KOPT-K1 (cell line): ENCODE measurements around the gene METTL15.

ENCODE experiments used
- H3K27ac ChIP-seq: fragments of 200-600 bp; sonication (generic); 2 replicates; pipeline ENCODE4 v1.5.1; 2016; ENCODE audit warnings: antibody characterized with exemption, mild to moderate bottlenecking, low read depth, low read length; ENCODE audit not compliant: poor library complexity, severe bottlenecking
- H3K36me3 ChIP-seq: fragments of 200-600 bp; sonication (generic); 2 replicates; pipeline ENCODE4 v1.5.1; 2017; ENCODE audit warnings: antibody characterized with exemption, mild to moderate bottlenecking, low read length, moderate library complexity; ENCODE audit not compliant: insufficient read depth
- H3K9me3 ChIP-seq: fragments of 200-600 bp; sonication (generic); 2 replicates; pipeline ENCODE4 v1.5.1; 2017; ENCODE audit warnings: antibody characterized with exemption, low read length, mild to moderate bottlenecking; ENCODE audit not compliant: insufficient read depth, poor library complexity, severe bottlenecking

The METTL15 gene

DNA sequence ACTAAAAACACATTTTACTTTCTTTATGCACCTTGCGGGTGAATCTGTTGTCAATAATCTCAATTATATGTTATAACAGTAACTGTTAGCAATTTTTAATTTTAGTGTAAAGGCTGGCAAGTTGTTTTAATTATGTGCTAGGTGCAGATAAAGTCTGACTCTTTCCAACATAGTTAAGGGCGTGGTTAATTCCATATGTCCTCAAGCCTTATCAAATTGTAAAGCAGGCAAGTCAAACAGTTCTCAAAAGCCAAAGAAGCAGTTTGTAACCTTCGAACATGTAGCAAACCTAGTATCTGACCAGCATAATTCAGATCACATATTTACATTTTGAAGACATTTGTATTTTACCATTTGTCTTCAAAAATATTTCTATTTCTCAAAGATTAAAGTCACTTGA, 29.2 kb downstream of the METTL15 start:
- peaks cover 85% of the 10 kb centered on the region for H3K9me3 ChIP-seq
- no peak overlapping the region for H3K27ac ChIP-seq
- peaks cover 38% of the 10 kb centered on the region for H3K36me3 ChIP-seq

DNA sequence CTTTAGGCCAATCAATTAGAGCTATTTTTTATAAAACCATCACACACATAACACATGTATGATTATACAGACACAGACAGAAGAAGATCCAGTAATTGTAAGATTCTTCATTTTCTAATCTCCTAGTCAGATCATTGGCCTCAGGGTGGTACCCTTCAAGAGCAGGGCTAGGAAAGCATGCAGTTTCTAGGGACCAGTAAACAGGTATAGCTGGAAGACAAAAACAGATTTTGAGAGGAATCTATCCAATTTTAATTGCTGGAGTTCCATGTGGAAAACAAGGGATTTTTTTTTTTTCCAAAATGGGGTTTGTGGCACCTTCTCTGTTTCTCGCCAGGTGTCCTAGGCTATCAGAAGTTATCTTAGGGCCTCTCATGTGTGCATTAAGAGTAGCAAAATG, 29.6 kb downstream of the METTL15 start:
- H3K36me3 ChIP-seq, result peaks cover 38% of the 10 kb centered on the region
- H3K27ac ChIP-seq, result no peak overlapping the region
- peaks cover 85% of the 10 kb centered on the region for H3K9me3 ChIP-seq

DNA sequence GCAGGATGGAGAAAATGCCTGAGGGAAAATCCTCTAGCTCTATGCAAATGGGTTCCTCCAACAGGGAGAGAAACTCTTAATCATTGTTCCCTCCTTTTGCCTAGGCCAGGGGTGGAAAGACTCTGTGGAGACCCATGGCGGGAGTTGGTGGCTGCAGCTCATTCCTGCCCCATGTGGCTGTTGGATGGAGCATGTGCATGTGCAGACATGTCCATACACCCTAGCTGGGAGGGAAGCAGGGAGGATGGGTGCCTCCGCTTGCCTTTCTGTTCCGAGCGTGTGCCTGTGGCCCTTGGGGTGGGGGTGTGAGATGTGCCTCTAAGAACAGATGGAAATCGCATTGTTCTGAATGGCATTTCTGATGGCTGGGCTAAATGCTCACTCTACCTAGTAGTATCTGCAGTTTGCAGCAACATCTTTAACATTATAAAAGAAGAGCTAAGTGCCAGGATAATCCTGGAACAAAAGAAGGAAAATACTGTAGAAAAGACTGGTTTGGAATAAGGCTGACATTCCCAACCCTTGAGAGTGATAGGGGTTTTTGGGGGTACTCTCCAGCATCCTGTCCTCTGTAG, 31.7 kb downstream of the METTL15 start:
- Histone ChIP-seq H3K27ac (no peak overlapping the region), H3K36me3 (peaks cover 23% of the 10 kb centered on the region), H3K9me3 (peaks cover 69% of the 10 kb centered on the region)

DNA sequence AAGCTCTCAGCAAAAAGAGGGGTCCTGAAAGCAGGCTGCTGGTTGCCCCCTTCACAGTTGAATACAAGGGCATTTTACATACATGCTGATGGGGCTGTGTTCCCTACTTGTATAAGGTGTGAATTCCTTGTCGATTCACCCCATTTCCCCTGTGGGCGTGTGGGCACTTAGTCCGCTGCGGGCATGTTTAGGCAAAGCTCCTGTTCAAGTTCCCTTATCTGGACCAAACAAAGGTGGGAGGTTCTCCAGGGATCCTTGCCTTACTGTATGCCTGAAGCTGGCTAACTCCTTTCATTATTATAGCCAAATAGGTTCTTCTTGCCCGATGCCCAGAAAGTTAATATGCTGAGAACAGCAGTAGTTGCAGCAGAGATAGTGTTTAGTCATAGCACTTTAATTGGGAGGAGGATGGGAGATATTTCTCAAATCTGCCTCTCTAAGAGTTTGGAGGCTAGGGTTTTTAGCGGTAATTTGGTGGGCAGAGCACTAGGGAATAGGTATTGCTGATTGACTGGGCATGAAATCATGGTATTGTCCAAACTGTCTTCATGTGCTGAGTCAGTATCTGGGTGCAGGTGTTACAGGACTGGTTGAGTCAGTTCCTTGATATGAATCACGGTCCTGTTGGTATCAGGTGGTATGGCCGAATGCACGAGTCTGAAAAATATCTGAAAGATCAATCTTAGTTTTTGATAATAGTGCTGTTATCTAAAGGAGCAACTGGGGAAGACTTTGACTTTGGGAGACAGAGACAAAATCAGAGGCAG, 32.7 kb downstream of the METTL15 start:
- H3K27ac ChIP-seq, result no peak overlapping the region
- peaks cover 59% of the 10 kb centered on the region for H3K9me3 ChIP-seq
- H3K36me3 ChIP-seq, result peaks cover 14% of the 10 kb centered on the region; the same call in 1 of the 2 replicates

DNA sequence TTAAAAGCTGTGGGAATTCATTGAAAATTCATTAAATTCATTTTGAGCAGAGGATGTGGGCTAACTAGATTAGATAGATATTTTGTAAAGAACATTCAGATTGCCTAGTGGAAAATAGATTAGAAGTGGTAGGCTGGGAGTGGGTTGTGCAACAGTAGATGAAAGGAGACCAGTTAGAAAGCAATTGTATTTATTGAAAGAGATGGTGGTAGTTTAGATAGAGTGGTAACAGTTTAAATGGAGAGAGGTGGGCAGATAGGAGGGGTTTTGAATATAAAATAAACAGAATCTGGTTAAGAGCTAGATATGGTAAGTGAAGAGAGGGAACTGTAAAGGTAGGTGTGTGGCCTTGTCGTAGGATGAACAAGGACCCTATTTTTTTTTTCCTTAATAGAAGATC, 34.5 kb downstream of the METTL15 start:
- Histone ChIP-seq H3K36me3 (peaks cover 10% of the 10 kb centered on the region; the same call in 1 of the 2 replicates), H3K27ac (no peak overlapping the region), H3K9me3 (peaks cover 41% of the 10 kb centered on the region)

DNA sequence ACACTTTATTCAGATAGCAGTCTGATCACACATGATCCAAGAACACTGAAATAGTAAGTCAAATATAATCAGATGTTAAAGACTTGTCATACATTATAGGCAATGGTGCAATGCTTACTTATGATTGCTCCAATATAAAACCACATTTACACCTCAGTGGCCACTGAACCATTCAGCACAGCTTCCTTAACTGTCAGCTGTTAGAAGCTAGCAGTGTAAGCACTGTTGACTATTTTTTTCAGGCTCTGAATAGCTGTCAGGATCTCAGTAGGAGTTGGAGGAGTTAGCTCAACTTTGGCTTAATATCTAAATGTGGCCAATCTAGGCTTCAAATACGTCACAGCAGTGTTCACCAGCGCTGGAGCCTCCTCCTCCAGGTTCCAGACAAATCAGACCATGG, 36.6 kb downstream of the METTL15 start:
- Histone ChIP-seq H3K27ac (no peak overlapping the region), H3K36me3 (no peaks in the 10 kb centered on the region), H3K9me3 (peaks cover 20% of the 10 kb centered on the region)

DNA sequence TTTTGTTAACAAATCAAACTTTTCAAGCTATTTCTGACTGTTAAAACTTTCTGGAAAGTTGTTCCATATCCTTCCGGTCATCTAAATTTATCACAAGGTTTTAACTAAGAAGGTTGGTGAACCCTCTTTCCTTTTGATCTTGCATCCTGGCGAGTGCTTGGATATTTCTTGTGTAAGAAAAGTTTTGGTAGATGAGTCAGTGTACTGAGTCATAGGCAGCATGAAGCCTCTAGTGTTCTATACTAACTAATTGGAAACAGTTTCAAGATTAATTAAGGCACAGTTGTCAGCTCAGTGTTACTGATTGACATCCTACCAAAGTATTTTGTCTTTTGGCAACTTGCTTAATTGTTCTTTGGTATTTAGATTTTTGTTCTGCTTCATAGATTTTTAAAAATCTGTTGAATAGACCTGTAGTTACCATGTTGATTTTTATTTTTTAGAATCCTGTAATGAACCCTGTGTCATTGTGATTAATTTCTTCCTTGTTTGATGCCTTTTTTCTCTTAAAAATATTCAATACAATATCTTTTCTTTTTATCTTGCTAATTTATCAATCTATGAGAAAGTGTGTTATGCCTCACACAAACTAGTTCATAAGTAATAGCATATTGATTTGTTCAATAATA, 38.0 kb downstream of the METTL15 start:
- Histone ChIP-seq H3K36me3 (no peaks in the 10 kb centered on the region), H3K27ac (no peak overlapping the region), H3K9me3 (peaks cover 6% of the 10 kb centered on the region)

DNA sequence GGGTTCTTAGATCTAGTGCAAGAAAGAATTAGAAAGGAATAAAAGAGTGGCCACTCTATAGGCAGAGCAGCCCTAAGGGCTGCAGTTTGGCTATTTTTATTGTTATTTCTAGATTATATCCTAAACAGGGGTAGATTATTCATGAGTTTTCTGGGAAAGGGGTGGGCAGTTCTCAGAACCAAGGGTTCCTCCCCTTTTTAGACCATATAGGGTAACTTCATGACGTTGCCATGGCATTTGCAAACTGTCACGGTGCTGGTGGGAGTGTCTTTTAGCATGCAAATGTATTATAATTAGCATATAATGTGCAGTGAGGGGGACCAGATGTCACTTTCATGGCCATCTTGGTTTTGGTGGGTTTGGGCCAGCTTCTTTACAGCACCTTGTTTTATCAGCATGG, 44.6 kb downstream of the METTL15 start:
- H3K9me3 ChIP-seq, result no peaks in the 10 kb centered on the region
- H3K27ac ChIP-seq, result no peak overlapping the region
- H3K36me3 ChIP-seq, result peaks cover 9% of the 10 kb centered on the region; the same call in 1 of the 2 replicates

DNA sequence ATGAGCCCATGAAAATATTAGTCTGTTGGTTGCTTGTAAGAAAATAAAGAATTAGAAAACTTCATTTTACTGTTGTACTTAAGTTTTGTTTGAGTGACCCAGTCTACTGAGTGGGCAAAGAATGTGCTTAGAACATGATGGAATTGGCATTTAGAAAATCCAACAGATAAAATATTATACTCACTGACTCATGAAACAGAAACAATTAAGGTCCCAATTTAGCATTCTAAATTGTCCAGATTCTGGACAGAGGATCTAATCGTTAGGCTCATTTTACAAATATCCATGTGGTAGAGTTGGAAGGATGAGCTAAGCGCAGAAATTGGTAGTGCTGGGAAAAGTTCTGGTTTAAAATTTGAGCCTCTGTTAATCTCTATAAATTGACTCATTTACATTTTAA, 45.4 kb downstream of the METTL15 start:
- H3K36me3 ChIP-seq, result peaks cover 17% of the 10 kb centered on the region
- H3K9me3 ChIP-seq, result no peaks in the 10 kb centered on the region
- H3K27ac ChIP-seq, result no peak overlapping the region

DNA sequence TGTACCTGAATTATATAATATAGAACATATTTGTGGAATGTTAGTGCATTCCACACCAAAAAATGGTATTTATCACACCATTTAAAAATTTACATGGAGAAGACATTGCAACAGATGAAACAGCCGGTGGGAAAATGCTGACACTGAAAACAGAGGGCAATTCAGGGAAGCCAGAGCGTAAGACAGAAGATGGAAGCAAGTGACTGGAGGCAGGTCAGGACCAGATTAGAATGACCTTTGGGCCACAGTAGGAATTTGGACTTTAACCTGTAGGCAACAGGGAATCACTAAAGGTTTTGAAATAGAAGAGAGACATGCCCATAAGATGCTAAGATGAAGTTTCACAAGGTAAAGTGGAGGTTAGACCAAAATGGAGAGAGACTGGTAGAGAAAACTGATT, 60.5 kb downstream of the METTL15 start:
- peaks cover 10% of the 10 kb centered on the region for H3K9me3 ChIP-seq
- no peaks in the 10 kb centered on the region; the same call in 1 of the 2 replicates for H3K36me3 ChIP-seq
- H3K27ac ChIP-seq, result no peak overlapping the region

DNA sequence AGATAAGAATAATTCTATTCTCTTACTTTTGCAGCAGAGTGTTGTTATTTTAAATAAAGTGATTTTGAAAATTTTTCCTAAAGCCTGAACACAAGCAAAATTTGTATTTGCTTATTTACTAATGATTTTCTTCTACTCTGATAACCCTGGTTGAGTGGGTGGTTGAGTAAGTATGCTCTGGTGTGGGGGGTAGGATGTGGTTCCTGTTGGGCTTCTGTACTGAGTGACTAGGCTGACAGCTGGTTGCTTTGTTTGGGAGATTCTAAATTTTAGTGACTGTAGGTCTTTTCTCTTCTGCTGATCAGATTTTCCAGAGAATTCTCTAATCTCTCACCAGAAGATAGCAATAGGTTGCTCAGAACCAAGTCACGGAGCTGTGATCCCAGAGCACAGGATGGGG, 61.6 kb downstream of the METTL15 start:
- Histone ChIP-seq H3K27ac (no peak overlapping the region), H3K36me3 (no peaks in the 10 kb centered on the region; the same call in 1 of the 2 replicates), H3K9me3 (peaks cover 13% of the 10 kb centered on the region)

DNA sequence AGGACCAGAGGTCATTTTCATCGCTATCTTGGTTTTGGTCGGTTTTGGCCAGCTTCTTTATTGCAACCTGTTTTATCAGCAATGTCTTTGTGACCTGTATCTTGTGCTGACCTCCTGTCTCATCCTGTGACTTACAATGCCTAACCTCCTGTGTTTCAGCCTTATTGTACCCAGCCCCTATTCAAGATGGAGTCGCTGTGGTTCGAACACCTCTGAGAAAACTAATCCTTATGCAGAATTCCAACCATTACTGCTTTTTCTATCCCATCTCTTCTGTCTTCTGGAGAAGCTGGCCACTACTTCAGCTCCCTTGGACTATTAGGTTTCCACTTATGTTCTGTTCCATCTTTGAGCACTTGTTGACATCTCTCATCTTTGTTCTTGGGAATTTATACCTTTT, 62.6 kb downstream of the METTL15 start:
- H3K27ac ChIP-seq, result no peak overlapping the region

DNA sequence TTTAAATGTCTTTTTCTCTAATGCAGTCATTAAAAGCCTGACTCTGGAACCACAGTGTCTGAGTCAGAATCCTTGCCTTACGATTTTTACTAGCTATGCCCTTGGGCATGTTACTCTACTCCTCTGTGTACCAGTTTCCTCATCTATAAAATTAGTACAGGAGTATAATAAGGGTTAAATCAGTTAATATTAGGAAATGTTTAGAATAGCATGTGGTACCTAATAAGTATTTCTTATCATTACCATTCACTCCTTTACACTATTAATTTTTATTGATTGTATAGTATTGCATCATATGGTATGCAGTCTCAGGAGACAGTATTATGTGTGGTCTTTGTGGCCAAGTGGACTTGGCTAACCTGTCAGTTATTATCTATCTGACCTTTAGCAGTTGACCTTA, 68.2 kb downstream of the METTL15 start:
- Histone ChIP-seq H3K9me3 (peaks cover 5% of the 10 kb centered on the region), H3K36me3 (no peaks in the 10 kb centered on the region; the same call in 1 of the 2 replicates), H3K27ac (no peak overlapping the region)

More for the DNA sequence above, 62.6 kb downstream of the METTL15 start:
- Histone ChIP-seq H3K36me3 (no peaks in the 10 kb centered on the region; the same call in 1 of the 2 replicates), H3K9me3 (peaks cover 11% of the 10 kb centered on the region)

DNA sequence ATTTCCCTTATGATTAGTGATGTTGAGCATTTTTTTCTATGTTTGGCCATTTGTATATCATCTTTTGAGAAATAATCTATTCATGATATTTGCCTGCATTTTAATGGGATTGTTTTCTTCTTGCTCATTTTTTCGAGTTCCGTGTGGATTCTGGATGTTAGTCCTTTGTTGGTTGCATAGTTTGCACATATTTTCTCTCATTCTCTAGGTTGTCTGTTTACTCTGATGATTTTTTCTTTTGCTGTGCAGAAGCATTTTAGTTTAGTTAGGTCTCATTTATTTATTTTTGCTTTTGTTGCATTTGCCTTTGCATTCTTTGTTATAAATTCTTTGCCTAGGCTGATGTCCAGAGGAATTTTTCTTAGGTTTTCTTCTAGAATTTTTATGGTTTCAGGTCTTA, 87.3 kb downstream of the METTL15 start:
- H3K27ac ChIP-seq, result no peak overlapping the region
- H3K36me3 ChIP-seq, result no peaks in the 10 kb centered on the region
- H3K9me3 ChIP-seq, result peaks cover 24% of the 10 kb centered on the region

DNA sequence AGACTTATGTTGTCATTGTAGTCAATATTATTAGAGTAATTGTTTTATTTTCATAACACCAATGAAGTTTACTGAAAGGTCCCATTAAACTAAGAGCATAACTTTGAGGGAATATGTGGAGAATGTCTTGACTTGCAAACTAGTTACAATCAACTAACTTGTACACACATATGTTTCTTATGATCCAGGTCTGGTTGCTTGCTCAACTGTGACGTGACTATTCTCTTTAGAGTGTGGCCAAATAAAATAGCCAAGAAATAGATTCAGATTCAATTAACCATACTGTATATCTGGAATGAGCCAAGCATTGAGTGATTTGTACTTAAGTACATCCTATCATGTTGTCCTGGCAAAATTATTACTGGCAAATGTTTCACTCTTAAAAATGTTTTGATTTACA, 101.7 kb downstream of the METTL15 start:
- H3K36me3 ChIP-seq, result peaks cover 13% of the 10 kb centered on the region
- H3K27ac ChIP-seq, result no peak overlapping the region
- no peaks in the 10 kb centered on the region for H3K9me3 ChIP-seq
